Activated CD4-positive, alpha-beta T cell treated with anti-CD3 and anti-CD28 coated beads, Interleukin-2, Interleukin-4, amounts not matched to agents 100 ng/mL and 50 ng/mL, durations not matched to agents 16 hours and 8 hours (primary cell): Measurements from ENCODE around the gene PPP1R27.

Experiments
- DNase-seq: peaks from one replicate; pipeline ENCODE4 v3.0.0-alpha.2; 2020; ENCODE audit warnings: low spot score

The PPP1R27 gene

GRCh38 chr17:81821147-81821546 lies 13.7 kb downstream of the PPP1R27 start:
- DNase-seq = no peak

- DNase-seq = no peak
Measured at GRCh38 chr17:81819708-81820107, 15.1 kb downstream of the PPP1R27 start.

- no peak for DNase-seq
Measured at GRCh38 chr17:81817758-81818147, 17.1 kb downstream of the PPP1R27 start.

- DNase-seq = no peak
Measured at GRCh38 chr17:81815646-81815986, 19.2 kb downstream of the PPP1R27 start.

GRCh38 chr17:81814748-81815645 lies 19.9 kb downstream of the PPP1R27 start:
- DNase-seq = no peak

- no peak for DNase-seq
Measured at GRCh38 chr17:81813861-81814683, 20.8 kb downstream of the PPP1R27 start.

- DNase-seq = no peak
Measured at GRCh38 chr17:81813371-81813684, 21.5 kb downstream of the PPP1R27 start.

GRCh38 chr17:81812571-81813370 lies 22.1 kb downstream of the PPP1R27 start:
- no peak for DNase-seq

GRCh38 chr17:81811705-81812570 lies 22.9 kb downstream of the PPP1R27 start:
- DNase-seq = no peak

- DNase-seq = no peak
Measured at GRCh38 chr17:81810892-81811704, 23.8 kb downstream of the PPP1R27 start.

- DNase-seq = no peak
Measured at GRCh38 chr17:81810476-81810875, 24.4 kb downstream of the PPP1R27 start.

- DNase-seq = no peak
Measured at GRCh38 chr17:81809556-81809998, 25.3 kb downstream of the PPP1R27 start.

- no peak for DNase-seq
Measured at GRCh38 chr17:81808778-81809555, 25.9 kb downstream of the PPP1R27 start.

GRCh38 chr17:81807839-81808238 lies 27.0 kb downstream of the PPP1R27 start:
- no peak for DNase-seq

- no peak for DNase-seq
Measured at GRCh38 chr17:81807210-81807719, 27.6 kb downstream of the PPP1R27 start.

- no peak for DNase-seq
Measured at GRCh38 chr17:81806461-81807209, 28.2 kb downstream of the PPP1R27 start.

- DNase-seq = no peak
Measured at GRCh38 chr17:81805707-81806460, 29.0 kb downstream of the PPP1R27 start.
